Medulla oblongata (tissue), 1 donor: ENCODE data around the gene PTPRN2.

Experiments used
- DNase-seq: peaks from one replicate; pipeline ENCODE4 v3.0.0-alpha.2; 2015; ENCODE audit errors: extremely low spot score

PTPRN2 gene

GRCh38 chr7:158070222-158070920 is 517.3 kb downstream of the PTPRN2 start:
- DNase-seq: no peak

GRCh38 chr7:158068853-158069252 is 518.8 kb downstream of the PTPRN2 start:
- no peak for DNase-seq

- no peak for DNase-seq
Measured at GRCh38 chr7:158067931-158068482, 519.6 kb downstream of the PTPRN2 start.

- no peak for DNase-seq
Measured at GRCh38 chr7:158067219-158067930, 520.2 kb downstream of the PTPRN2 start.

- no peak for DNase-seq
Measured at GRCh38 chr7:158066085-158066484, 521.5 kb downstream of the PTPRN2 start.

GRCh38 chr7:158065340-158065739 is 522.3 kb downstream of the PTPRN2 start:
- DNase-seq: no peak

GRCh38 chr7:158064631-158065030 is 523.0 kb downstream of the PTPRN2 start:
- no peak for DNase-seq

GRCh38 chr7:158063850-158064610 is 523.6 kb downstream of the PTPRN2 start:
- DNase-seq: no peak

- no peak for DNase-seq
Measured at GRCh38 chr7:158062661-158063060, 525.0 kb downstream of the PTPRN2 start.

- no peak for DNase-seq
Measured at GRCh38 chr7:158061884-158062656, 525.6 kb downstream of the PTPRN2 start.

GRCh38 chr7:158061026-158061630 is 526.5 kb downstream of the PTPRN2 start:
- DNase-seq: no peak

GRCh38 chr7:158060216-158060615 is 527.4 kb downstream of the PTPRN2 start:
- DNase-seq: no peak

GRCh38 chr7:158057446-158057845 is 530.2 kb downstream of the PTPRN2 start:
- no peak for DNase-seq

GRCh38 chr7:158056761-158057160 is 530.9 kb downstream of the PTPRN2 start:
- no peak for DNase-seq

GRCh38 chr7:158055726-158056510 is 531.7 kb downstream of the PTPRN2 start:
- no peak for DNase-seq

- no peak for DNase-seq
Measured at GRCh38 chr7:158054611-158055010, 533.0 kb downstream of the PTPRN2 start.

GRCh38 chr7:158054081-158054480 is 533.5 kb downstream of the PTPRN2 start:
- no peak for DNase-seq

- no peak for DNase-seq
Measured at GRCh38 chr7:158053183-158053915, 534.3 kb downstream of the PTPRN2 start.

- DNase-seq: no peak
Measured at GRCh38 chr7:158052381-158053060, 535.1 kb downstream of the PTPRN2 start.
